ENCODE measurements around the gene SRPK3.

GRCh38 chrX:153829549-153829798 lies 48.6 kb downstream of the SRPK3 start:
- TF ChIP-seq CTCF (IDR thresholded peaks at IDR 0.05) (no peak), SIN3A (IDR thresholded peaks at IDR 0.05; ENCODE audit: borderline replicate concordance, insufficient read depth, low read depth, low read length) (no peak)

Data from Panc1 (cell line).